Measurements from ENCODE around the gene OTX1. TPM values are rescaled to one million over a fixed set of nuclear protein-coding genes. Genes with fewer than 3 reads are reported as not detected.

The OTX1 gene
- total RNA-seq, 1 donor from 2014 or later, result 0.31 TPM

DNA sequence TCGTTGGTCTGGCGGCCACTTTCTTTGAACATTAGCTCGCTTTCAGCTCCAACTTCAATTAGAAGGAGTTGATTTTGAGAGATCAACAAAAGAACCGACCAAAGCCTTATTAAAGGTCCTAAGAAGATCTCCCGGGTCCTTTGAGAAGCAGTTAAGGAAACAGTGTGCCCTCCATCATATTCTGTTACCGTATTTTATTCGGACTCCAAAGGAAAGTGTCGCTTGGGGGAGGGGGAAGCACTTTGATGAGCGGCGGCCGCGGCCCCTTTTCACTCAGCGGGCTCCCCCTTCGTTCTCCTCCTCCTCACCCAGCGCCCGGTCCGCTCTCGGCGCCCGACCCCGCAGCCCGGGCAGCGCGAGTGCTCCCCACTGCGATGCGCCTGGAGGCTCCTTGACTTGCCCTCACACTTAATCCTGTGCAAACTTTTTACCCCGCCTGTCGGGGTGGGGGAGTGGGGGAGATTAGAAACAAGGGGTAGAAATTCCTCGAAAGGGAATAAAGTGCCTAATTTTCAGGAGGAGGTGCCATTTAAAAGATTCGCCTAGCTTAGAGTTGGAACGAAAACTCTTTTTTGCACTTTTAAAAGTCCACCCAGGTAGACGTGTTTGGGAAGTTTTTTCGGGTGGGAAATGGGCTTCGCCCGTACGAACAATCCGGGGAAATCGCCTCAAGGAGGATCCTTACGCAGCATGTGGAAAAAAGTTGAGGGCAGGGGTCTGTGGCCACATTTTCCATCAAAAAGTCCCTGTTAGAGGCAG lies 1.2 kb upstream of the OTX1 start:
- Mint-ChIP-seq H3K9me3 (no peaks in the 10 kb centered on the region), H3K4me3 (peak overlapping the region; percentile 85), H3K27me3 (ENCODE audit: insufficient read depth) (peaks cover 73% of the 10 kb centered on the region), H3K27ac (peak overlapping the region; percentile 85), H3K4me1 (ENCODE audit: low read depth) (peaks cover 26% of the 10 kb centered on the region), H3K36me3 (ENCODE audit: low read depth) (peaks cover 3% of the 10 kb centered on the region)
- no peak for DNase-seq (ENCODE audit: low spot score)
- intact Hi-C loops (cut with micrococcal nuclease), result loop anchor here (5.0 kb wide), 1 partner anchor 262 kb away; no protein-coding TSS in a partner anchor

DNA sequence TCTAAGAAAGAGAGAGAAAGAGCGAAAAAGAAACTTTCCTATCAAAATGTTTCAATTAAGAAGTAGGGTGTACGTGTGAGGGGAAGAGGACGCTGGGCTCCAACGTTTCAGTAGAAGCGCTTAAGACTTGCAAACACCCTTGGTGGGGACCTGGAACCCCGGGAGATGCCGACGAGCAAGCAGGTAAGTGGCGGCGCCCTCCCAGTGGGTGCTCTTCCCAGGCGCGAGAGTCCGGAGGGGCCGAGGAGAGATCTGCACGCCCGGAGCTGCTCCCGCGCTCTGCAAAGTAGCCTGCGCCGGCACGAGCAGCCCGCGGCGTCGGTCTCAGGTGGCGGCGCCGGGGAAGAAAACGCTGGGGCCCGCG lies 678 bp upstream of the OTX1 start:
- peaks cover 3% of the 10 kb centered on the region for H3K36me3 Mint-ChIP-seq (ENCODE audit: low read depth)
- peak overlapping the region; percentile 65 for H3K27ac Mint-ChIP-seq
- H3K4me1 Mint-ChIP-seq (ENCODE audit: low read depth), result peaks cover 32% of the 10 kb centered on the region
- peak overlapping the region; percentile 85 for H3K4me3 Mint-ChIP-seq
- no peak for DNase-seq (ENCODE audit: low spot score)
- intact Hi-C loops (cut with micrococcal nuclease), result loop anchor here (2.0 to 5.0 kb wide), 3 partner anchors 15 to 345 kb away; partner anchors contain the start of gene EHBP1
- peaks cover 79% of the 10 kb centered on the region for H3K27me3 Mint-ChIP-seq (ENCODE audit: insufficient read depth)
- H3K9me3 Mint-ChIP-seq, result no peaks in the 10 kb centered on the region

DNA sequence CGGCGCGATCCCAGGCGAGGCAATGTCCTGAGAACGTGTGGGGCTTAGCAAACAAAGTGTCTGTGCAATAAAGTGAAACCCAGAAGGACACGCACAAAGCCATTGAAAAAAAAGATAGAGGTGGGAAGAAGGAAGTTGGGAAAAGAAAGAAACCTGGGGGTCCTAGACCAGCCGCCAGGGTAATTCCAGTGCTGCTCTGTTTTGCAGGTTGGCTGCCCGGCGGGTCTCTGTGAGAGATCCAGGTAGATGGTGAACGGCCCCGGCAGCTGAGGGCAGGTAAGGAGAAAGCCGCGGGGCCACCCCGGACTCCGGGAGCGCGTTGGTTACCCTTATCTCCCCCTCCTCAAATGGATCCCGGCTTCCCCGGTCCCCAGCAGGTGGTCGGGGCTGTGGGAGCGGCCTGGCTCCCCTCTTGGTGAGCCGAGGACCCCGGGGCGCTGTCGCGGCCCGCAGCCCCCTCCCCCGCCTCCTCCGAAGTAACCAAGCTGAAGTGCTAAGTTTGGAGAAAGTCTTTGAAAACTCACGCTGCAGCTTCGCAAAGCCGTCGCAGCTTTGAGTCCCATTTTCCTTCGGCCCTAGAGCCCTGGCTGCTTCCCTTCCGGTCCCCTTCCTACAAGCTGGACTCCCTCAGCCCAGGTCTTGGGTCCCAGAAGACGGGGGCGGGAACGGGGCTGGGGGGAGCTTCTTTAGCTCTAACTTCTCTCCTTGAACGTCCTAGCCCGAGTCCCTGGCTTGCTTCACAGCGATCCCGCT lies 588 bp downstream of the OTX1 start:
- peaks cover 3% of the 10 kb centered on the region for H3K36me3 Mint-ChIP-seq (ENCODE audit: low read depth)
- H3K9me3 Mint-ChIP-seq, result no peaks in the 10 kb centered on the region
- no peak overlapping the region for H3K27ac Mint-ChIP-seq
- peaks cover 80% of the 10 kb centered on the region for H3K27me3 Mint-ChIP-seq (ENCODE audit: insufficient read depth)
- peak overlapping the region; percentile 59 for H3K4me3 Mint-ChIP-seq
- DNase-seq (ENCODE audit: low spot score), result no peak
- H3K4me1 Mint-ChIP-seq (ENCODE audit: low read depth), result peaks cover 41% of the 10 kb centered on the region
- intact Hi-C loops (cut with micrococcal nuclease), result loop anchor here (1.0 to 2.0 kb wide), 3 partner anchors 9 to 346 kb away; partner anchors contain the start of gene EHBP1

DNA sequence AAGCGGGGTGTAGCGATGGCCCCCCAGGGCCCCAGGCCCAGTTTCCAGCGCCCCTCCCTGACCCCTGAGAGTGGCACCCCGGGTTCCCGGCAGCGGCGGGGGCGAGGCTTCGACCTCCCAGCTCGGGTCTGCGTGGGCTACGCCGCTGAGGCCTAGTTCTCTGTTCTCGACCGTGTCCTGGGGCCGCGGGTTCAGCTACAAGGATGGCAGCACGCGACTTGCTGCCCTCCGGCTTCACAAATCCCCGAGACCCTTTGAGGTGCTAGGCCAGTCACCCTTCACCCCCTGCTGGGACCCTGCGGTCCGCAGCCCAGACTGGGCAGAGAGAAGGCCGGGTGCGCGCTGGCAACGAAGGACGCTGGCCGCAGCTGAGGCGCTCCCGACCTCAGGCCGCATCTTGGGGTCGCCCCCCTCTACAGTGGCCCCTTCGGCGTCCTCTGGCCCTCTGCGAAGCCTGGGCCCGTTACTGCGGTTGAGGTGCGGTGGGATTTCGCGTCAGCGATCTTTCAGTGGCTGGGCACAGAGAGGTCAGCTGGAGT lies 1.2 kb downstream of the OTX1 start:
- DNase-seq (ENCODE audit: low spot score), result no peak
- H3K27me3 Mint-ChIP-seq (ENCODE audit: insufficient read depth), result peaks cover 81% of the 10 kb centered on the region
- no peaks in the 10 kb centered on the region for H3K9me3 Mint-ChIP-seq
- peaks cover 4% of the 10 kb centered on the region for H3K36me3 Mint-ChIP-seq (ENCODE audit: low read depth)
- H3K4me3 Mint-ChIP-seq, result no peak overlapping the region
- H3K27ac Mint-ChIP-seq, result no peak overlapping the region
- H3K4me1 Mint-ChIP-seq (ENCODE audit: low read depth), result peaks cover 45% of the 10 kb centered on the region
- intact Hi-C loops (cut with micrococcal nuclease), result loop anchor here (1.0 to 2.0 kb wide), 3 partner anchors 8 to 347 kb away; partner anchors contain the start of gene EHBP1

DNA sequence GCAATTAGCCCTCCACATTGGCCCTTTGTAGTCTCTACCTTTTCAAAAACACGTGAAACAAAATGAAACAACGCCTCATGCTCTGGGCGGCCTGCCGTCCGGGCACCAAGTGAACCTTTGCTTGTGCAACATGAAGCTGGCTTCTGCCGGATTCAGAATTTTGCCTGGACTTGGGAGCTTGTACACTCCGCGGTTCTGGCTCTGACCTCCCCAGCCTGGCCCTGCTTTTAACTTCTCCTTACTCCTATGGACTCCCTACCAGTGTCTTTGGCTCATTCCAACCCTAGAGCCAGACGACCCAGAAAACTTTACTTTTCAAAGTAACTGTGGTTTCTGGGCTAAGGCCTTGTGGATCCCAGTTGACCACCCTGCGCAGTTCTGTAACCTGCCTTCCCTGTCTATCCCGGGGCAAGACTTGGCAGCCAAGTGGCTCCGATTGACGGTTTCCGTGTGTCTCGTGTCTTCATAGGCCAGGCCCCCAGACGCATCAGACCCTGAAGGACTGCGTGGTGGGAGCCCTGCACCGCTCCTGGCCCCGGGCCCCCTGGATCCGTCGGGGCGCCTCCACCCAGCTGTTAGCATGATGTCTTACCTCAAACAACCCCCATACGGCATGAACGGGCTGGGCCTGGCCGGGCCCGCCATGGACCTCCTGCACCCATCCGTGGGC lies 1.9 kb downstream of the OTX1 start:
- no peak for DNase-seq (ENCODE audit: low spot score)
- Mint-ChIP-seq H3K4me1 (ENCODE audit: low read depth) (peaks cover 52% of the 10 kb centered on the region), H3K27me3 (ENCODE audit: insufficient read depth) (peaks cover 81% of the 10 kb centered on the region), H3K4me3 (peak overlapping the region; percentile 15), H3K9me3 (no peaks in the 10 kb centered on the region), H3K36me3 (ENCODE audit: low read depth) (peaks cover 7% of the 10 kb centered on the region), H3K27ac (no peak overlapping the region)
- intact Hi-C loops (cut with micrococcal nuclease), result no loop called here

DNA sequence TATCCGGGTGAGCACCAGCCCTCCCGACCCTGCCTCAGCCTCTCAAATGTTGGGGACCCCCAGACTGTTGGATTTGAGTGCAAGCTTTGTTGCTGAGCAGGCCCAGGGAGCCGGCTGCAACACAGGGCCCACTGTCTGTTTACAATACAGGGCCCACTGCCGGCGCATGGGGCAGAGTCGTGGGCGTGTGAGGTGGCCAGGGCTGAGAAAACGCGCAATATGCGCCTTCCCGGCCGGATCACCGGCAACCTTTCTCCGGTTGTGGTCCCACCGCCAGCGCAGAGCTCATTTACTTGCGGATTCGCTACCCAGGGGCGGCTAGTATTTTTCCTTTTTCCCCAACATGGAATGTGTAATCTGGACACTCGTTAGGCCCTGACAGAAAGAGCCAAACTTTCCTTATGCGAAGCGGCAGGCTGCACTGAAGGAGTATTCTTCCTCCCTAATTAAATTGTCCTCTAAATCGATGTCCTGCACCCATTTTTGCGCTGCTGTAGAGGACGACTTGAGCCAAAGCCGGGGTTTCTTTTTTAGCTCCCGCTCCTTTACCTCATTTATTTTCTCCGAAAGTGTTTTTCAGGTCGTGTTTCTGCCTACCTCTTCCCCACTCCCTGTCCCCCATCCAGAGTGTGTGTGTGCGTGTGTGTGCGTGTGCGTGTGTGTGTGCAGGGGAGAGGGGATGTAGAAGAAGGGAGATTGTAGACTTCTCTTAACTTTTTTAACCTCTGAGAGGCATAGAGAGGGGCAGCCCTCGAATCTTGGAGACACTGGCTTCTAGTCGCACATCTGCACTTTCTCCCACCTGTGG lies 2.7 kb downstream of the OTX1 start:
- Mint-ChIP-seq H3K36me3 (ENCODE audit: low read depth) (peaks cover 8% of the 10 kb centered on the region), H3K27ac (peak overlapping the region; percentile 52), H3K4me1 (ENCODE audit: low read depth) (peaks cover 52% of the 10 kb centered on the region), H3K4me3 (no peak overlapping the region), H3K27me3 (ENCODE audit: insufficient read depth) (peaks cover 82% of the 10 kb centered on the region), H3K9me3 (no peaks in the 10 kb centered on the region)
- intact Hi-C loops (cut with micrococcal nuclease), result no loop called here
- no peak for DNase-seq (ENCODE audit: low spot score)

DNA sequence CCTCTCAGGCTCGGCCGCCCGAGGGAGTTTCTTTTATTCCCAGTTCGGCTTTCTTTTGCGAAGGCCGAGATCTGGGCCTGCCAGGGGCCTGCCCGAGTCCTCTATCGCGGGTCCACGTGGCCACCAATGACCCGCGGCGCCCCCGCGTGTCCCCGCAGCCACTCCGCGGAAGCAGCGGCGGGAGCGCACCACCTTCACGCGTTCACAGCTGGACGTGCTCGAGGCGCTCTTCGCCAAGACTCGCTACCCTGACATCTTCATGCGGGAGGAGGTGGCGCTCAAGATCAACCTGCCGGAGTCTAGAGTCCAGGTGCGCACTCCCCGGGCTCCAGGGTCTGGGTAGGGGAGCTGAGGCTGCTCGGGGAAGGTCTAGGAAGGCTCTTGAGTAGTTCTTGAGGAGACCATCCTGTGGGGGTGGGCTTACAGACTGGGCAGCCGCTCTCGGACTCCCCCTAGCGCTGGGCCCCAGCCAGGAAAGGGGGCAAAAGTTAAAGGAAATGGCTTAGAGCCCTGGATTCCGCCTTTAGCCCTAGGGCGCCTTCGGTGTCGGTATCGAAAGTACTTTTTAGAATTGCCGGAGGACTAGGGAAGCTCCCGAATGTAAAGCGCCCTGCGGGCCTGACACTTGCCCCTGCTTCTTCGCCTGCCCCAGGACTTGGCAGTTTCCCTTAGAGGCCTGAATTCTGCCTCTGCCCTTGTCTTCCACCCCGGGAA lies 3.4 kb downstream of the OTX1 start:
- no peak overlapping the region for H3K27ac Mint-ChIP-seq
- peaks cover 6% of the 10 kb centered on the region for H3K36me3 Mint-ChIP-seq (ENCODE audit: low read depth)
- peaks cover 79% of the 10 kb centered on the region for H3K27me3 Mint-ChIP-seq (ENCODE audit: insufficient read depth)
- DNase-seq (ENCODE audit: low spot score), result no peak
- H3K4me3 Mint-ChIP-seq, result peak overlapping the region; percentile 29
- intact Hi-C loops (cut with micrococcal nuclease), result no loop called here
- H3K4me1 Mint-ChIP-seq (ENCODE audit: low read depth), result peaks cover 50% of the 10 kb centered on the region
- H3K9me3 Mint-ChIP-seq, result no peaks in the 10 kb centered on the region

DNA sequence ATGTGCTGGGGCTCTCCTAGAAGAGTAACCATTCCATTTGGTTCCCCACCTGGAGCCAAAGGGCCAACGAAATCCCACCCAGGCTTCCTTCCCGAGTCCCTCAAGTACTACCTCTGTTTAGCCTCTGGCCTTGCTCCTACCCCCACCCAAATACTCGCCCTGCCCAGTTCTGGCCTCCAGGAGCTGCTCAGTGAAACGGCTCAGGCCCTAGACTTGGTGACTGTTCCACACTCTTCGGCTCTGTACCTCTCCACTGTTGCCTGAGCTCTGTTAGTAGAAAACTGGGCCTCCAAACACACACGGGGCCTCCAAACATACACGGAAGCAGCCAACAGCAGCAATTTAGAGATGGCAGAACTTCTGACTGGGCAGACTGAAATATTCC lies 4.2 kb downstream of the OTX1 start:
- no peak for DNase-seq (ENCODE audit: low spot score)
- Mint-ChIP-seq H3K9me3 (peaks cover under 1% of the 10 kb centered on the region), H3K36me3 (ENCODE audit: low read depth) (peaks cover 6% of the 10 kb centered on the region), H3K4me1 (ENCODE audit: low read depth) (peaks cover 43% of the 10 kb centered on the region), H3K4me3 (peak overlapping the region; percentile 29), H3K27ac (no peak overlapping the region), H3K27me3 (ENCODE audit: insufficient read depth) (peaks cover 71% of the 10 kb centered on the region)
- intact Hi-C loops (cut with micrococcal nuclease), result no loop called here

DNA sequence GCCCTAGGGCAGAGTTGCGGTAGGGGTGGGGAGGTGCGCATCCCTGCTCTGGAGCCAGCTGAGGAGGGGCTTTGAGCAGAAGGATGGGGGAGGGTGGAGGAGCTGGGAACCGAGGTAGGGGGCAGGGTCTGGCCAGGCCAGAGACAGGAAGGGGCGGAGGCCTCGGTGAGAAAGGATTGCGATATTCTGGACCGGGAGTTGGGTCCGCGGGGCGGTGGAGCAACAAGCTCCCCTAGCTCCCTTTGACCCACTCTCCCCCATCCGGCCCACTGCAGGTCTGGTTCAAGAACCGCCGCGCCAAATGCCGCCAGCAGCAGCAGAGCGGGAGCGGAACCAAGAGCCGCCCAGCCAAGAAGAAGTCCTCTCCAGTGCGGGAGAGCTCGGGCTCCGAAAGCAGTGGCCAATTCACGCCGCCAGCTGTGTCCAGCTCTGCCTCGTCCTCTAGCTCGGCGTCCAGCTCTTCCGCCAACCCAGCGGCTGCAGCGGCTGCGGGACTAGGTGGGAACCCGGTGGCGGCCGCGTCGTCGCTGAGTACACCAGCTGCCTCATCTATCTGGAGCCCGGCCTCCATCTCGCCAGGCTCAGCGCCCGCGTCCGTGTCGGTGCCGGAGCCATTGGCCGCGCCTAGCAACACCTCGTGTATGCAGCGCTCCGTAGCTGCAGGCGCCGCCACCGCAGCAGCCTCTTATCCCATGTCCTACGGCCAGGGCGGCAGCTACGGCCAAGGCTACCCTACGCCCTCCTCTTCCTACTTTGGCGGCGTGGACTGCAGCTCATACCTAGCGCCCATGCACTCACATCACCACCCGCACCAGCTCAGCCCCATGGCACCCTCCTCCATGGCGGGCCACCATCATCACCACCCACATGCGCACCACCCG lies 4.8 kb downstream of the OTX1 start:
- peaks cover 4% of the 10 kb centered on the region for H3K9me3 Mint-ChIP-seq
- DNase-seq (ENCODE audit: low spot score), result no peak
- peak overlapping the region; percentile 77 for H3K27ac Mint-ChIP-seq
- peak overlapping the region; percentile 45 for H3K4me3 Mint-ChIP-seq
- peaks cover 9% of the 10 kb centered on the region for H3K36me3 Mint-ChIP-seq (ENCODE audit: low read depth)
- H3K27me3 Mint-ChIP-seq (ENCODE audit: insufficient read depth), result peaks cover 75% of the 10 kb centered on the region
- intact Hi-C loops (cut with micrococcal nuclease), result no loop called here
- H3K4me1 Mint-ChIP-seq (ENCODE audit: low read depth), result peaks cover 46% of the 10 kb centered on the region

DNA sequence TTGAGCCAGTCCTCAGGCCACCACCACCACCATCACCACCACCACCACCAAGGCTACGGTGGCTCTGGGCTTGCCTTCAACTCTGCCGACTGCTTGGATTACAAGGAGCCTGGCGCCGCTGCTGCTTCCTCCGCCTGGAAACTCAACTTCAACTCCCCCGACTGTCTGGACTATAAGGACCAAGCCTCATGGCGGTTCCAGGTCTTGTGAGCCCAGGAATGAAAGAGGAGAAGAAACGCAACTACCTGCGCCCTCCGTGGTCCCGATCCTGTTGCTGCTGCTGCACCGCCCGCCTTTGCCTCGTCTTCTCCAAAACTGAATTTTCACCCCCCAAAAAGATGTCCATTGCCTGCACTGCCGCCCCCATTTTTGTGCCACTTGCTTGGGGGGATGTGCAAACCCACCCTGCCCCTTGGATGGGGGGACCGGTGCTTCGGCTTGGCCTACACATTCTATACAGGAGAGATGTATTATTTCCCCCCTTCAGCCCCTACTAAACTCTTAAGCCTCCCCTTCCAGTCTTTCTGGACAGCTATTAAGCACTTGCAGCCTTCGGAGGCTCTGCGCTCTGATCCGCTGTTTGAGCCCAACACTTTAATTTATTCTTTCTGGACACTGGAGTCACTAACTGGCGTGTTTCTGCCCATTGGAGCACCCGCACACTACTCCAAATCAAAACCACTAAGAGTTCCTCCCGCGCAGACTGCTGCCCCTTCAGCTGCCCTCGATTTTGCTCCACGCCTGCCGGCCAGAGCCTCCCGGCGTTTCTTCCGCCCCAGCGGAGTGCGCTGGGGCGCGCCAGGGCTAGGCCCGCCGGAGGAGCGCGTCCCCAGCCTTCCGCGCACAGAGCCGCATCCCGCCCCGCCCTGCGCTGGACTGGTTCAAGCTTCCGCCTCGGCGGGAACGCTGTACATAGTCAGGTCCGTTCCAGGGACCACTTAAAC lies 5.7 kb downstream of the OTX1 start:
- DNase-seq (ENCODE audit: low spot score), result no peak
- peaks cover 4% of the 10 kb centered on the region for H3K9me3 Mint-ChIP-seq
- H3K36me3 Mint-ChIP-seq (ENCODE audit: low read depth), result peaks cover 9% of the 10 kb centered on the region
- peaks cover 46% of the 10 kb centered on the region for H3K4me1 Mint-ChIP-seq (ENCODE audit: low read depth)
- H3K27me3 Mint-ChIP-seq (ENCODE audit: insufficient read depth), result peaks cover 74% of the 10 kb centered on the region
- H3K27ac Mint-ChIP-seq, result peak overlapping the region; percentile 77
- intact Hi-C loops (cut with micrococcal nuclease), result no loop called here
- peak overlapping the region; percentile 59 for H3K4me3 Mint-ChIP-seq
